Endodermal cell (in vitro differentiated cells): Measurements from ENCODE around the gene ERICH6B. TPM values are rescaled to one million over a fixed set of nuclear protein-coding genes. Genes with fewer than 3 reads are reported as not detected.

ENCODE experiments used
- DNase-seq: peaks from one replicate; pipeline ENCODE4 v3.0.0-alpha.2; 2017
- H3K27ac ChIP-seq: 2 replicates; pipeline ENCODE4 v1.5.1; 2013; ENCODE audit warnings: mild to moderate bottlenecking, low read depth, low read length, moderate library complexity
- H3K27me3 ChIP-seq: 2 replicates; pipeline ENCODE4 v1.6.1; 2013; ENCODE audit warnings: mild to moderate bottlenecking, low read length, moderate library complexity; ENCODE audit not compliant: insufficient read depth, control insufficient read depth, poor library complexity, severe bottlenecking
- H3K36me3 ChIP-seq: 2 replicates; pipeline ENCODE4 v1.7.0; 2013; ENCODE audit warnings: mild to moderate bottlenecking, low read length, moderate library complexity; ENCODE audit not compliant: control insufficient read depth, insufficient read depth
- H3K4me1 ChIP-seq: one replicate; pipeline ENCODE4 v1.7.0; 2013; ENCODE audit warnings: low read length; ENCODE audit not compliant: control insufficient read depth, insufficient read depth
- H3K4me3 ChIP-seq: 2 replicates; pipeline ENCODE4 v1.5.1; 2013; ENCODE audit warnings: mild to moderate bottlenecking, low read length, moderate library complexity
- H3K9ac ChIP-seq: 2 replicates; pipeline ENCODE4 v1.6.1; 2013; ENCODE audit warnings: mild to moderate bottlenecking, low read length, moderate library complexity; ENCODE audit not compliant: poor library complexity, severe bottlenecking; ENCODE audit errors: extremely low read depth
- H3K9me3 ChIP-seq: 2 replicates; pipeline ENCODE4 v1.6.1; 2013; ENCODE audit warnings: mild to moderate bottlenecking, low read length, moderate library complexity; ENCODE audit not compliant: control insufficient read depth
- H3K27ac Mint-ChIP-seq: 2 replicates; pipeline ENCODE4 v1.8.0; 2020; ENCODE audit warnings: mixed read lengths
- H3K27me3 Mint-ChIP-seq: 2 replicates; pipeline ENCODE4 v1.8.0; 2021; ENCODE audit warnings: mild to moderate bottlenecking, mixed read lengths; ENCODE audit not compliant: insufficient read depth
- H3K36me3 Mint-ChIP-seq: 2 replicates; pipeline ENCODE4 v1.8.0; 2020; ENCODE audit warnings: low read depth, mixed read lengths
- H3K4me1 Mint-ChIP-seq: 2 replicates; pipeline ENCODE4 v1.8.0; 2020; ENCODE audit warnings: mixed read lengths
- H3K4me3 Mint-ChIP-seq: 2 replicates; pipeline ENCODE4 v1.8.0; 2020; ENCODE audit warnings: mild to moderate bottlenecking, moderate library complexity, mixed read lengths
- H3K9me3 Mint-ChIP-seq: 2 replicates; pipeline ENCODE4 v1.8.0; 2020; ENCODE audit warnings: mild to moderate bottlenecking, mixed read lengths
- WGBS, 2 experiments: methylation state at CpG; one replicate each; pipeline versions ENCODE4 v1.1.5 to v1.1.7; 2013; ENCODE audit warnings: missing lambda C conversion rate in 2 of 2, mixed read lengths in 1 of 2; ENCODE audit not compliant: insufficient coverage in 1 of 2, insufficient read length in 1 of 2; 5-methylcytosine and 5-hydroxymethylcytosine counted together
- total RNA-seq, 2 donors: library from RNA; stranded (reverse); fragmentation: NEBNext Ultra II Directional in 1 of 2; extraction: Animal tissue kit (Norgen Biotek cat#: 25700) in 1 of 2; gene quantifications; 2 replicates in 1 of 2; 3 replicates in 1 of 2; pipeline ENCODE4 v1.2.1, GENCODE V29; 2021
- TF ChIP-seq, protein P1 (sequence below): fragments of 200-600 bp; sonication (generic); conservative IDR thresholded peaks from 2 replicates; pipeline ENCODE4 v1.5.0; 2021; ENCODE audit warnings: antibody characterized with exemption, mild to moderate bottlenecking

ERICH6B gene
- total RNA-seq, 2 donors from 2014 or later = not detected

DNA sequence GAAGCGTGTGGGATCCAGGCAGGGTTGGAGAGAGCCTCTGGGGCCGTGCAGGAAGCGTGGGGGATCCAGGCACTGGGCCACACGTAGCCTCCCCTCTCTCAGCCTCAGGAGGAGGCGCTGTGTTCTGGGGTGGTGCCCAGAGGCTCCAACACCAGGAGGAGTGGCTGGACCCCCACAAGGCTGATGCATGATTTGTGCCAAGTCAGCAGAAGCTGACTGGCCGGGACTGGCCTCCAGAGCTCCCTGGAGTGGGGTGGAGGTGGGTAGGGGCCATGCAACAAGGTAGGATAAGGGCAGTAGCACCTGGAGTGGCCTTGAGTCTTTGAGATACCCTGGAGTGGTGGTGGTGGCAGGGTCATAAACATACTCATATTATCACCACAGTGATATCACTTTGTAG is 75.3 kb downstream of the ERICH6B start:
- Mint-ChIP-seq H3K4me1 (no peaks in the 10 kb centered on the region), H3K9me3 (no peaks in the 10 kb centered on the region), H3K27me3 (no peaks in the 10 kb centered on the region), H3K4me3 (no peak overlapping the region), H3K36me3 (no peaks in the 10 kb centered on the region), H3K27ac (no peak overlapping the region)
- no peaks in the 10 kb centered on the region for H3K9me3 ChIP-seq
- no peak overlapping the region for H3K9ac ChIP-seq
- WGBS, 2 experiments = 94% methylated on average over 6 of the region's 6 CpGs; no CpG with 5 or more reads in 1 of the 2 experiments
- no peak for DNase-seq
- H3K4me3 ChIP-seq = no peak overlapping the region
- no peaks in the 10 kb centered on the region for H3K27me3 ChIP-seq
- peaks cover 19% of the 10 kb centered on the region for H3K36me3 ChIP-seq
- TF ChIP-seq, protein P1, sequence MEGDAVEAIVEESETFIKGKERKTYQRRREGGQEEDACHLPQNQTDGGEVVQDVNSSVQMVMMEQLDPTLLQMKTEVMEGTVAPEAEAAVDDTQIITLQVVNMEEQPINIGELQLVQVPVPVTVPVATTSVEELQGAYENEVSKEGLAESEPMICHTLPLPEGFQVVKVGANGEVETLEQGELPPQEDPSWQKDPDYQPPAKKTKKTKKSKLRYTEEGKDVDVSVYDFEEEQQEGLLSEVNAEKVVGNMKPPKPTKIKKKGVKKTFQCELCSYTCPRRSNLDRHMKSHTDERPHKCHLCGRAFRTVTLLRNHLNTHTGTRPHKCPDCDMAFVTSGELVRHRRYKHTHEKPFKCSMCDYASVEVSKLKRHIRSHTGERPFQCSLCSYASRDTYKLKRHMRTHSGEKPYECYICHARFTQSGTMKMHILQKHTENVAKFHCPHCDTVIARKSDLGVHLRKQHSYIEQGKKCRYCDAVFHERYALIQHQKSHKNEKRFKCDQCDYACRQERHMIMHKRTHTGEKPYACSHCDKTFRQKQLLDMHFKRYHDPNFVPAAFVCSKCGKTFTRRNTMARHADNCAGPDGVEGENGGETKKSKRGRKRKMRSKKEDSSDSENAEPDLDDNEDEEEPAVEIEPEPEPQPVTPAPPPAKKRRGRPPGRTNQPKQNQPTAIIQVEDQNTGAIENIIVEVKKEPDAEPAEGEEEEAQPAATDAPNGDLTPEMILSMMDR = no peak
- H3K4me1 ChIP-seq = peaks cover 6% of the 10 kb centered on the region
- no peak overlapping the region for H3K27ac ChIP-seq

DNA sequence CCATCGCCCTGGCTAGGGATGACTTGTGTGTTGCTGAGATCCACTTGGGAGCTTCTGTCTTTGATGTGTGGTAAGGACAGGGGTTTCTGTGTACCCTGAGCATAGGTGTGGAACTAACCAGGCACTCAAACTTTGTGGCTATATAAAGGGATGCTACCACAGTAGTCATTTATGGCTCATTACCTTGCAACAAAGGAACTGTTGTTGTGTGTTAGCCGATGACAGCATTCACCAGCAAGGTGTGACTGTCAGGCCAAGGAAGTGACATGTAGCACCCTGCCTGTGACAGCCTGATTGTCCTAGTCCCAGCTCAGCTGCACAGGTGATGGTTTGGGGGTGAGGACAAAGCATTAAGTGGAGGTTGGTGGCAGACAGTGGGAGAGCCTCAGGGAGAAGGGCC is 77.2 kb downstream of the ERICH6B start:
- no peak overlapping the region for H3K27ac Mint-ChIP-seq
- no peak for DNase-seq
- no peak overlapping the region for H3K4me3 ChIP-seq

DNA sequence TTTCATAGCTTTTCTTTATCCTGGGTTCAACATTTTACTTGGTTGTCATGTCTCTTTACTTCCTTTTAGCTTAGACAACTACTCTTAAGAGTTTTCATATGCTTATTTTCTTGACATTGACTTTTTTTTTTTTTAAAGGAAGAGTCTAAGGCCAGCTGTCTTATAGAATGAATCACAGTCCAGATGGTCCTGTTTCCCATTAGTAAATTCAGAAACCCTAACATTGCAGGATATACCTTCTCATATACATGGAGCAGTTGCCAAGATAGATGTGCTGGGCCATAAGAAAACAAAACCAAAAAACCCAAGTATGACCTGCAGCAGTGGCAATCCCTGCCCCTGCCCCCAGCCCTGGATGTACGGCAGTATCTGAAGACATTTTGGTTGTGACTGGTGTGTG is 78.0 kb downstream of the ERICH6B start:
- Mint-ChIP-seq H3K27me3 (no peaks in the 10 kb centered on the region), H3K4me1 (no peaks in the 10 kb centered on the region), H3K27ac (no peak overlapping the region), H3K4me3 (no peak overlapping the region), H3K9me3 (no peaks in the 10 kb centered on the region), H3K36me3 (peaks cover 17% of the 10 kb centered on the region)
- H3K9ac ChIP-seq = no peak overlapping the region
- peaks cover 46% of the 10 kb centered on the region for H3K36me3 ChIP-seq
- H3K4me1 ChIP-seq = peaks cover 6% of the 10 kb centered on the region
- no peaks in the 10 kb centered on the region for H3K27me3 ChIP-seq
- no peak overlapping the region for H3K4me3 ChIP-seq
- WGBS, 2 experiments = 95 to 100% methylated on average over 1 of the region's 1 CpG
- H3K9me3 ChIP-seq = no peaks in the 10 kb centered on the region
- TF ChIP-seq, protein P1 = no peak
- H3K27ac ChIP-seq = no peak overlapping the region
- no peak for DNase-seq

More for the DNA sequence above, 77.2 kb downstream of the ERICH6B start:
- no peaks in the 10 kb centered on the region for H3K4me1 Mint-ChIP-seq
- H3K9me3 Mint-ChIP-seq = no peaks in the 10 kb centered on the region
- TF ChIP-seq, protein P1 = no peak
- Histone ChIP-seq H3K4me1 (peaks cover 6% of the 10 kb centered on the region), H3K27me3 (no peaks in the 10 kb centered on the region), H3K36me3 (peaks cover 38% of the 10 kb centered on the region), H3K27ac (no peak overlapping the region), H3K9ac (no peak overlapping the region), H3K9me3 (no peaks in the 10 kb centered on the region)
- H3K36me3 Mint-ChIP-seq = peaks cover 10% of the 10 kb centered on the region
- WGBS, 2 experiments = 72 to 73% methylated on average over 1 to 2 of the region's 2 CpGs
- H3K4me3 Mint-ChIP-seq = no peak overlapping the region
- H3K27me3 Mint-ChIP-seq = no peaks in the 10 kb centered on the region
